ENCODE results near the gene MAZ. TPM values are rescaled to one million over a fixed set of nuclear protein-coding genes. Genes with fewer than 3 reads are reported as not detected.

The MAZ gene
- total RNA-seq, 1 experiment from 2014 or later: 426 TPM

- Histone ChIP-seq H3K27ac (ENCODE audit: low read length) (no peak overlapping the region), H3K4me3 (ENCODE audit: low read depth in 2 of 2, low read length in 2 of 2) (no peak overlapping the region), H3K9me3 (ENCODE audit: control insufficient read depth, insufficient read depth, low read depth, low read length) (no peaks in the 10 kb centered on the region), H3K4me1 (ENCODE audit: control insufficient read depth, insufficient read depth, low read length) (no peaks in the 10 kb centered on the region), H3K27me3 (ENCODE audit: control insufficient read depth, insufficient read depth, low read length) (no peaks in the 10 kb centered on the region), H3K36me3 (ENCODE audit: control insufficient read depth, insufficient read depth, low read length) (no peaks in the 10 kb centered on the region)
- no peak for DNase-seq (ENCODE audit: low read depth, low spot score)
- BruUV-seq (replicated peaks): no TSS peak
- CTCF ChIA-PET: interaction anchor here (0.7 kb wide), 1 partner anchor 149 kb away, joined by 7 read pairs; no protein-coding TSS in a partner anchor
- intact Hi-C loops (cut with micrococcal nuclease; ENCODE audit: unreplicated experiment): no loop called here
- in situ Hi-C loops (cut with HindIII; ENCODE audit: low pct_unique_long_range_greater_than_20kb, low sequenced_read_pairs): no loop called here
- ATAC-seq: no peak
- TF ChIP-seq POLR2AphosphoS5 (IDR thresholded peaks at IDR 0.05; ENCODE audit: low read depth, low read length) (no peak), CTCF (IDR thresholded peaks at IDR 0.05) (no peak), REST (IDR thresholded peaks at IDR 0.05; ENCODE audit: insufficient read depth in 1 of 2, low read depth in 2 of 2, low read length in 1 of 2) (no peak), TCF7L2 (IDR thresholded peaks at IDR 0.05; ENCODE audit: low read depth, low read length) (no peak), SIN3A (IDR thresholded peaks at IDR 0.05; ENCODE audit: borderline replicate concordance, insufficient read depth, low read depth, low read length) (no peak)
- POLR2A ChIA-PET: interaction anchor here (0.7 kb wide), 1 partner anchor 17 kb away, joined by 7 read pairs; no protein-coding TSS in a partner anchor
These were observed 44.7 kb downstream of the MAZ start for GRCh38 chr16:29850998-29851397.

GRCh38 chr16:29852654-29853053 is 46.3 kb downstream of the MAZ start:
- ATAC-seq: no peak
- no peaks in the 10 kb centered on the region for H3K27me3 ChIP-seq (ENCODE audit: control insufficient read depth, insufficient read depth, low read length)

More at GRCh38 chr16:29852654-29853053, 46.3 kb downstream of the MAZ start:
- Histone ChIP-seq H3K4me3 (ENCODE audit: low read depth in 2 of 2, low read length in 2 of 2) (no peak overlapping the region), H3K27ac (ENCODE audit: low read length) (no peak overlapping the region), H3K4me1 (ENCODE audit: control insufficient read depth, insufficient read depth, low read length) (no peaks in the 10 kb centered on the region), H3K36me3 (ENCODE audit: control insufficient read depth, insufficient read depth, low read length) (no peaks in the 10 kb centered on the region), H3K9me3 (ENCODE audit: control insufficient read depth, insufficient read depth, low read depth, low read length) (no peaks in the 10 kb centered on the region)
- ChIA-PET POLR2A (interaction anchor here (0.8 kb wide), 1 partner anchor 14 kb away, joined by 12 read pairs; no protein-coding TSS in a partner anchor), CTCF (no interaction called here)
- no TSS peak for BruUV-seq (replicated peaks)
- no peak for TF ChIP-seq TCF7L2 (IDR thresholded peaks at IDR 0.05; ENCODE audit: low read depth, low read length)
- TF ChIP-seq SIN3A (IDR thresholded peaks at IDR 0.05; ENCODE audit: borderline replicate concordance, insufficient read depth, low read depth, low read length): no peak
- no peak for TF ChIP-seq POLR2AphosphoS5 (IDR thresholded peaks at IDR 0.05; ENCODE audit: low read depth, low read length)
- no peak for TF ChIP-seq REST (IDR thresholded peaks at IDR 0.05; ENCODE audit: insufficient read depth in 1 of 2, low read depth in 2 of 2, low read length in 1 of 2)
- TF ChIP-seq CTCF (IDR thresholded peaks at IDR 0.05): no peak
- intact Hi-C loops (cut with micrococcal nuclease; ENCODE audit: unreplicated experiment) (no loop called here), in situ Hi-C loops (cut with HindIII; ENCODE audit: low pct_unique_long_range_greater_than_20kb, low sequenced_read_pairs) (no loop called here)
- no peak for DNase-seq (ENCODE audit: low read depth, low spot score)
